Keratinocyte (primary cell): ENCODE measurements around the gene TH. TPM values are rescaled to one million over a fixed set of nuclear protein-coding genes. Genes with fewer than 3 reads are reported as not detected.

Source experiments
- DNase-seq: peaks from one replicate; pipeline ENCODE4 v3.0.0-alpha.2; 2011; ENCODE audit warnings: low read depth, missing footprints, low spot score
- FAIRE-seq: peaks from 2 replicates; lab custom pipeline; 2011; peaks lifted over from hg19 to GRCh38; lab: Jason Lieb, UNC
- H2AFZ ChIP-seq: 2 replicates; pipeline ENCODE4 v1.6.0; 2012; ENCODE audit warnings: low read length, control low read depth, inconsistent platforms; ENCODE audit not compliant: control insufficient read depth
- H3K27ac ChIP-seq: 2 replicates; pipeline ENCODE4 v1.5.1; 2011; ENCODE audit warnings: low read length; ENCODE audit not compliant: control insufficient read depth, insufficient read depth
- H3K27me3 ChIP-seq: 3 replicates; pipeline ENCODE4 v1.6.0; 2011; ENCODE audit warnings: low read length; ENCODE audit not compliant: control insufficient read depth, insufficient read depth; ENCODE audit errors: extremely low read depth
- H3K36me3 ChIP-seq, 2 experiments: 2 replicates in 1 of 2; 3 replicates in 1 of 2; pipeline ENCODE4 v1.5.1; 2011; ENCODE audit warnings: low read length in 2 of 2, mild to moderate bottlenecking in 1 of 2; ENCODE audit not compliant: control insufficient read depth in 2 of 2, insufficient read depth in 2 of 2; ENCODE audit errors: extremely low read depth in 1 of 2
- H3K4me1 ChIP-seq: 3 replicates; pipeline ENCODE4 v1.5.1; 2011; ENCODE audit warnings: low read length; ENCODE audit not compliant: control insufficient read depth, insufficient read depth; ENCODE audit errors: extremely low read depth
- H3K4me2 ChIP-seq: 3 replicates; pipeline ENCODE4 v1.6.0; 2011; ENCODE audit warnings: low read depth, low read length; ENCODE audit not compliant: control insufficient read depth, insufficient read depth; ENCODE audit errors: extremely low read depth
- H3K4me3 ChIP-seq, 3 experiments: fragments of 200-600 bp in 1 of 3; sonication (generic) in 1 of 3; 2 replicates in 2 of 3; 3 replicates in 1 of 3; pipeline ENCODE4 v1.5.1; 2011 to 2016; ENCODE audit warnings: low read length in 3 of 3, mild to moderate bottlenecking in 3 of 3, control low read depth in 2 of 3, inconsistent platforms in 1 of 3, low read depth in 1 of 3, mixed read lengths in 1 of 3, mixed run types in 1 of 3, moderate library complexity in 1 of 3; ENCODE audit not compliant: control insufficient read depth in 2 of 3, insufficient read depth in 2 of 3; ENCODE audit errors: extremely low read depth in 1 of 3
- H3K79me2 ChIP-seq: 2 replicates; pipeline ENCODE4 v1.6.0; 2012; ENCODE audit warnings: low read length; ENCODE audit not compliant: control insufficient read depth, insufficient read depth
- H3K9ac ChIP-seq: 3 replicates; pipeline ENCODE4 v1.6.0; 2011; ENCODE audit warnings: low read length; ENCODE audit not compliant: control insufficient read depth, insufficient read depth; ENCODE audit errors: extremely low read depth
- H3K9me1 ChIP-seq: 3 replicates; pipeline ENCODE4 v1.6.0; 2011; ENCODE audit warnings: low read length; ENCODE audit not compliant: control insufficient read depth, insufficient read depth; ENCODE audit errors: extremely low read depth
- H3K9me3 ChIP-seq: 2 replicates; pipeline ENCODE4 v1.5.1; 2012; ENCODE audit warnings: low read depth, low read length; ENCODE audit not compliant: control insufficient read depth
- H4K20me1 ChIP-seq: 3 replicates; pipeline ENCODE4 v1.6.0; 2011; ENCODE audit warnings: low read length; ENCODE audit not compliant: control insufficient read depth, insufficient read depth; ENCODE audit errors: extremely low read depth
- CTCF ChIP-seq, 3 experiments: IDR thresholded peaks in 1 of 3; conservative IDR thresholded peaks in 1 of 3; optimal IDR thresholded peaks in 1 of 3; 2 replicates in 2 of 3; 3 replicates in 1 of 3; pipeline versions ENCODE3 to v1.5.1; 2011; ENCODE audit warnings: low read length in 3 of 3, mild to moderate bottlenecking in 3 of 3, moderate library complexity in 2 of 3, control low read depth in 1 of 3, inconsistent platforms in 1 of 3; ENCODE audit not compliant: insufficient read depth in 2 of 3; ENCODE audit errors: extremely low read depth in 1 of 3
- EZH2 ChIP-seq: IDR thresholded peaks from one replicate; pipeline ENCODE4 v1.6.1; 2012; ENCODE audit warnings: inconsistent platforms, mild to moderate bottlenecking, low read length, moderate library complexity
- dilution Hi-C: fragments of 300-500 bp; cut with MboI; formaldehyde crosslinking; loops from one replicate; pipeline ENCODE4 v1.7.0; 2020; ENCODE audit warnings: low sequenced_read_pairs; ENCODE audit not compliant: extremely low pct_ligation_motif_present
- polyA plus RNA-seq, 5 experiments: library from polyadenylated mRNA; depleted of rRNA in 3 of 5; stranded (reverse) in 3 of 5; stranded (forward) in 1 of 5; unstranded in 1 of 5; fragments of >200 nt; gene quantifications; 1 replicate in 1 of 5; 2 replicates in 3 of 5; 3 replicates in 1 of 5; pipeline versions ENCODE4 v1.2.1 to v1.2.3, GENCODE V29; 2011 to 2012; ENCODE audit warnings: missing spikeins in 2 of 5, low read depth in 1 of 5, low replicate concordance in 1 of 5

The TH gene
- polyA plus RNA-seq, 1 donor (not counting 4 experiments of a cell fraction or from before 2014, with no cell fraction given): 0.50 TPM

- no peaks in the 10 kb centered on the region for H3K27me3 ChIP-seq
- FAIRE-seq: no peak
Observed at GRCh38 chr11:2173150-2173693, 1.6 kb upstream of the TH start.

GRCh38 chr11:2172676-2173075, 1.1 kb upstream of the TH start:
- no peak for TF ChIP-seq EZH2
- no peak for TF ChIP-seq CTCF (optimal IDR thresholded peaks at IDR 0.05 in 1 of 3, IDR thresholded peaks at IDR 0.05 in 1 of 3, conservative IDR thresholded peaks at IDR 0.05 in 1 of 3; ENCODE audit: extremely low read depth in 1 of 3, insufficient read depth in 2 of 3, low read length in 3 of 3)
- Histone ChIP-seq H3K4me3 (no peak overlapping the region), H3K9me1 (no peaks in the 10 kb centered on the region), H3K4me1 (peaks cover 25% of the 10 kb centered on the region), H2AFZ (no peak overlapping the region), H3K9ac (no peak overlapping the region), H3K27ac (no peak overlapping the region), H3K27me3 (no peaks in the 10 kb centered on the region), H4K20me1 (no peaks in the 10 kb centered on the region), H3K4me2 (no peak overlapping the region), H3K9me3 (no peaks in the 10 kb centered on the region), H3K36me3 (no peaks in the 10 kb centered on the region), H3K79me2 (peaks cover 4% of the 10 kb centered on the region)
- dilution Hi-C loops: no loop called here
- DNase-seq (no peak), FAIRE-seq (no peak)

More at GRCh38 chr11:2173150-2173693, 1.6 kb upstream of the TH start:
- no peaks in the 10 kb centered on the region for H3K36me3 ChIP-seq
- DNase-seq: no peak
- H3K9ac ChIP-seq: no peak overlapping the region
- H3K27ac ChIP-seq: no peak overlapping the region
- TF ChIP-seq CTCF (optimal IDR thresholded peaks at IDR 0.05 in 1 of 3, IDR thresholded peaks at IDR 0.05 in 1 of 3, conservative IDR thresholded peaks at IDR 0.05 in 1 of 3; ENCODE audit: extremely low read depth in 1 of 3, insufficient read depth in 2 of 3, low read length in 3 of 3): peak in 2 of 3 experiments; percentile 47 to 59
- no peak for TF ChIP-seq EZH2
- no peaks in the 10 kb centered on the region for H3K9me1 ChIP-seq
- peaks cover 31% of the 10 kb centered on the region for H3K4me1 ChIP-seq
- no peaks in the 10 kb centered on the region for H3K9me3 ChIP-seq
- no peak overlapping the region for H3K4me2 ChIP-seq
- H2AFZ ChIP-seq: no peak overlapping the region
- H3K79me2 ChIP-seq: peaks cover 4% of the 10 kb centered on the region
- no peaks in the 10 kb centered on the region for H4K20me1 ChIP-seq
- dilution Hi-C loops: no loop called here
- no peak overlapping the region for H3K4me3 ChIP-seq
